HG02571 (cell line): Measurements from ENCODE around the gene FAM151B.
"Not testable (repeated sequence)": the region's sequence is repeated elsewhere in the genome, so short reads cannot be mapped to it uniquely, and the experiment has no call there.

Source experiments
- ATAC-seq: cut with Tn5 transposase; IDR thresholded peaks from one replicate; pipeline ENCODE4 v1.9.1; 2021; ENCODE audit warnings: mild to moderate bottlenecking, moderate library complexity; ENCODE audit not compliant: unreplicated experiment

Gene FAM151B

GRCh38 chr5:80487829-80488721, at the start of gene FAM151B:
Gene FAM151B, plus strand, starts transcription at chr5:80488100. Its CDS starts 24 bp downstream, at chr5:80488124.
- peak; percentile 83 for ATAC-seq

GRCh38 chr5:80438739-80439138, 49.2 kb upstream of the FAM151B start:
- ATAC-seq, result no peak

GRCh38 chr5:80439213-80439612, 48.7 kb upstream of the FAM151B start:
- ATAC-seq, result no peak

GRCh38 chr5:80442742-80443141, 45.2 kb upstream of the FAM151B start:
- no peak for ATAC-seq

- no peak for ATAC-seq
Measured at GRCh38 chr5:80453366-80453765, 34.5 kb upstream of the FAM151B start.

- no peak for ATAC-seq
Measured at GRCh38 chr5:80463269-80463668, 24.6 kb upstream of the FAM151B start.

- no peak for ATAC-seq
Measured at GRCh38 chr5:80466669-80467485, 21.0 kb upstream of the FAM151B start.

- no peak for ATAC-seq
Measured at GRCh38 chr5:80468131-80468530, 19.8 kb upstream of the FAM151B start.

- ATAC-seq, result not testable (repeated sequence)
Measured at GRCh38 chr5:80470631-80471030, 17.3 kb upstream of the FAM151B start.

- ATAC-seq, result no peak
Measured at GRCh38 chr5:80474929-80475328, 13.0 kb upstream of the FAM151B start.

- ATAC-seq, result no peak
Measured at GRCh38 chr5:80479713-80480112, 8.2 kb upstream of the FAM151B start.

GRCh38 chr5:80480354-80480753, 7.5 kb upstream of the FAM151B start:
- ATAC-seq, result no peak

GRCh38 chr5:80481019-80481893, 6.6 kb upstream of the FAM151B start:
- no peak for ATAC-seq

GRCh38 chr5:80482578-80482977, 5.3 kb upstream of the FAM151B start:
- no peak for ATAC-seq

GRCh38 chr5:80483636-80484232, 4.2 kb upstream of the FAM151B start:
- no peak for ATAC-seq

GRCh38 chr5:80487444-80487828, 464 bp upstream of the FAM151B start:
- no peak for ATAC-seq

- ATAC-seq, result no peak
Measured at GRCh38 chr5:80491296-80491695, 3.4 kb downstream of the FAM151B start.

GRCh38 chr5:80492741-80493140, 4.8 kb downstream of the FAM151B start:
- ATAC-seq, result no peak

- not testable (repeated sequence) for ATAC-seq
Measured at GRCh38 chr5:80493443-80493842, 5.5 kb downstream of the FAM151B start.

- no peak for ATAC-seq
Measured at GRCh38 chr5:80495891-80496290, 8.0 kb downstream of the FAM151B start.
